ENCODE measurements around the gene MAP3K5. TPM values are rescaled to one million over a fixed set of nuclear protein-coding genes. Genes with fewer than 3 reads are reported as not detected.

Gene MAP3K5
- total RNA-seq, 1 experiment from 2014 or later: 8.1 TPM

- ATAC-seq (no peak), DNase-seq (ENCODE audit: low read depth, low spot score) (no peak)
- TF ChIP-seq SIN3A (IDR thresholded peaks at IDR 0.05; ENCODE audit: borderline replicate concordance, insufficient read depth, low read depth, low read length): no peak
- no peak for TF ChIP-seq TCF7L2 (IDR thresholded peaks at IDR 0.05; ENCODE audit: low read depth, low read length)
- no peak for TF ChIP-seq CTCF (IDR thresholded peaks at IDR 0.05)
- TF ChIP-seq, protein P1, sequence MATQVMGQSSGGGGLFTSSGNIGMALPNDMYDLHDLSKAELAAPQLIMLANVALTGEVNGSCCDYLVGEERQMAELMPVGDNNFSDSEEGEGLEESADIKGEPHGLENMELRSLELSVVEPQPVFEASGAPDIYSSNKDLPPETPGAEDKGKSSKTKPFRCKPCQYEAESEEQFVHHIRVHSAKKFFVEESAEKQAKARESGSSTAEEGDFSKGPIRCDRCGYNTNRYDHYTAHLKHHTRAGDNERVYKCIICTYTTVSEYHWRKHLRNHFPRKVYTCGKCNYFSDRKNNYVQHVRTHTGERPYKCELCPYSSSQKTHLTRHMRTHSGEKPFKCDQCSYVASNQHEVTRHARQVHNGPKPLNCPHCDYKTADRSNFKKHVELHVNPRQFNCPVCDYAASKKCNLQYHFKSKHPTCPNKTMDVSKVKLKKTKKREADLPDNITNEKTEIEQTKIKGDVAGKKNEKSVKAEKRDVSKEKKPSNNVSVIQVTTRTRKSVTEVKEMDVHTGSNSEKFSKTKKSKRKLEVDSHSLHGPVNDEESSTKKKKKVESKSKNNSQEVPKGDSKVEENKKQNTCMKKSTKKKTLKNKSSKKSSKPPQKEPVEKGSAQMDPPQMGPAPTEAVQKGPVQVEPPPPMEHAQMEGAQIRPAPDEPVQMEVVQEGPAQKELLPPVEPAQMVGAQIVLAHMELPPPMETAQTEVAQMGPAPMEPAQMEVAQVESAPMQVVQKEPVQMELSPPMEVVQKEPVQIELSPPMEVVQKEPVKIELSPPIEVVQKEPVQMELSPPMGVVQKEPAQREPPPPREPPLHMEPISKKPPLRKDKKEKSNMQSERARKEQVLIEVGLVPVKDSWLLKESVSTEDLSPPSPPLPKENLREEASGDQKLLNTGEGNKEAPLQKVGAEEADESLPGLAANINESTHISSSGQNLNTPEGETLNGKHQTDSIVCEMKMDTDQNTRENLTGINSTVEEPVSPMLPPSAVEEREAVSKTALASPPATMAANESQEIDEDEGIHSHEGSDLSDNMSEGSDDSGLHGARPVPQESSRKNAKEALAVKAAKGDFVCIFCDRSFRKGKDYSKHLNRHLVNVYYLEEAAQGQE (IDR thresholded peaks at IDR 0.05; ENCODE audit: insufficient read depth in 1 of 2, low read depth in 2 of 2, low read length in 1 of 2): no peak
- no peak for TF ChIP-seq POLR2AphosphoS5 (IDR thresholded peaks at IDR 0.05; ENCODE audit: low read depth, low read length)
- no TSS peak for BruUV-seq (replicated peaks)
- Histone ChIP-seq H3K4me1 (ENCODE audit: control insufficient read depth, insufficient read depth, low read length) (no peaks in the 10 kb centered on the region), H3K27me3 (ENCODE audit: control insufficient read depth, insufficient read depth, low read length) (no peaks in the 10 kb centered on the region), H3K4me3 (ENCODE audit: low read depth in 2 of 2, low read length in 2 of 2) (no peak overlapping the region), H3K27ac (ENCODE audit: low read length) (no peak overlapping the region), H3K9me3 (ENCODE audit: control insufficient read depth, insufficient read depth, low read depth, low read length) (no peaks in the 10 kb centered on the region), H3K36me3 (ENCODE audit: control insufficient read depth, insufficient read depth, low read length) (no peaks in the 10 kb centered on the region)
- intact Hi-C loops (cut with micrococcal nuclease; ENCODE audit: unreplicated experiment): no loop called here
- in situ Hi-C loops (cut with HindIII; ENCODE audit: low pct_unique_long_range_greater_than_20kb, low sequenced_read_pairs): no loop called here
- ChIA-PET POLR2A (interaction anchor here (0.6 kb wide), 1 partner anchor 9 kb away, joined by 13 read pairs; the partner anchor contains the start of gene MAP3K5), CTCF (interaction anchor here (0.9 kb wide), 1 partner anchor 9 kb away, joined by 3 read pairs; the partner anchor contains the start of gene MAP3K5)
Measured at GRCh38 chr6:136801581-136801980, 9.3 kb upstream of the MAP3K5 start.

DNA sequence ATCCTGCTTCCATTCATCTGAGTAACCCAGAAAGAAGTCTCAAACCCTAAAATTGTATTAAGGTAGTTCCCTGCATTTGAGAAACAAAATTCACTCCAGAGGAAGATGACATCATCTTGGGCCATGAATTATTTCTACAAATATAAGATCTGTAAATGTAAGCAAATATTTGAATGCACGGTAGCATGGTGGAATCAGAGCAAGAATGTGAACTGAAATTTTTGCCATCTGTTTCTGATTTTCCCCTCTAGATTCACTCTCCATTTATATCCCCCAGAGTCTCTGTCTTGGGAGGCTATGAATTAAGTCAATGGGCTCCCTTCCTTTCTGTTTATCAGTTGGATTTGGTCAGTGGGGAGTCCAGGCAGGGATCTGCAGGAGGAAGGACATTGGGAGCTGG lies 5.8 kb upstream of the MAP3K5 start:
- no peaks in the 10 kb centered on the region for H3K36me3 ChIP-seq (ENCODE audit: control insufficient read depth, insufficient read depth, low read length)
- peaks cover 4% of the 10 kb centered on the region; the same call in 1 of the 2 replicates for H3K4me1 ChIP-seq (ENCODE audit: control insufficient read depth, insufficient read depth, low read length)
- TF ChIP-seq TCF7L2 (IDR thresholded peaks at IDR 0.05; ENCODE audit: low read depth, low read length) (no peak), CTCF (IDR thresholded peaks at IDR 0.05) (no peak), SIN3A (IDR thresholded peaks at IDR 0.05; ENCODE audit: borderline replicate concordance, insufficient read depth, low read depth, low read length) (no peak), POLR2AphosphoS5 (IDR thresholded peaks at IDR 0.05; ENCODE audit: low read depth, low read length) (no peak)
- TF ChIP-seq, protein P1 (IDR thresholded peaks at IDR 0.05; ENCODE audit: insufficient read depth in 1 of 2, low read depth in 2 of 2, low read length in 1 of 2): no peak
- ChIA-PET CTCF (no interaction called here), POLR2A (no interaction called here)
- no peak for ATAC-seq
- DNase-seq (ENCODE audit: low read depth, low spot score): no peak
- in situ Hi-C loops (cut with HindIII; ENCODE audit: low pct_unique_long_range_greater_than_20kb, low sequenced_read_pairs): no loop called here
- no peak overlapping the region for H3K27ac ChIP-seq (ENCODE audit: low read length)
- no peaks in the 10 kb centered on the region for H3K9me3 ChIP-seq (ENCODE audit: control insufficient read depth, insufficient read depth, low read depth, low read length)
- intact Hi-C loops (cut with micrococcal nuclease; ENCODE audit: unreplicated experiment): no loop called here
- H3K4me3 ChIP-seq (ENCODE audit: low read depth in 2 of 2, low read length in 2 of 2): no peak overlapping the region
- BruUV-seq (replicated peaks): no TSS peak
- H3K27me3 ChIP-seq (ENCODE audit: control insufficient read depth, insufficient read depth, low read length): no peaks in the 10 kb centered on the region

Data from Panc1 (cell line).